HUES6 (cell line): Measurements from ENCODE around the gene FIGNL2.
A peak's percentile ranks its signal among the peaks of the same experiment; 100 is the strongest.

Experiments used
- H3K27ac ChIP-seq: 2 replicates; pipeline ENCODE4 v1.7.0; 2013; ENCODE audit warnings: low read depth, mild to moderate bottlenecking, low read length, inconsistent platforms
- H3K27me3 ChIP-seq: 2 replicates; pipeline ENCODE4 v1.6.1; 2013; ENCODE audit warnings: low read length; ENCODE audit not compliant: control insufficient read depth, insufficient read depth
- H3K36me3 ChIP-seq: 2 replicates; pipeline ENCODE4 v1.6.1; 2013; ENCODE audit warnings: low read length; ENCODE audit not compliant: control insufficient read depth, insufficient read depth
- H3K4me1 ChIP-seq: 2 replicates; pipeline ENCODE4 v1.6.1; 2013; ENCODE audit warnings: low read length; ENCODE audit not compliant: control insufficient read depth, insufficient read depth
- H3K4me3 ChIP-seq: 2 replicates; pipeline ENCODE4 v1.5.1; 2013; ENCODE audit warnings: low read depth, low read length
- H3K9ac ChIP-seq: one replicate; pipeline ENCODE4 v1.6.1; 2013; ENCODE audit warnings: mild to moderate bottlenecking, low read length
- H3K9me3 ChIP-seq: 2 replicates; pipeline ENCODE4 v1.6.1; 2013; ENCODE audit warnings: low read depth, low read length; ENCODE audit not compliant: control insufficient read depth, insufficient read depth

FIGNL2 gene

GRCh38 chr12:51821440-51822260, 26.9 kb downstream of the FIGNL2 start:
- H3K9ac ChIP-seq, result peak overlapping the region; percentile 62
- H3K9me3 ChIP-seq, result no peaks in the 10 kb centered on the region
- peaks cover 15% of the 10 kb centered on the region for H3K27me3 ChIP-seq
- H3K27ac ChIP-seq, result peak overlapping the region; percentile 83
- H3K4me1 ChIP-seq, result peaks cover 9% of the 10 kb centered on the region
- peak overlapping the region; percentile 82 for H3K4me3 ChIP-seq
- peaks cover 4% of the 10 kb centered on the region; the same call in 1 of the 2 replicates for H3K36me3 ChIP-seq

DNA sequence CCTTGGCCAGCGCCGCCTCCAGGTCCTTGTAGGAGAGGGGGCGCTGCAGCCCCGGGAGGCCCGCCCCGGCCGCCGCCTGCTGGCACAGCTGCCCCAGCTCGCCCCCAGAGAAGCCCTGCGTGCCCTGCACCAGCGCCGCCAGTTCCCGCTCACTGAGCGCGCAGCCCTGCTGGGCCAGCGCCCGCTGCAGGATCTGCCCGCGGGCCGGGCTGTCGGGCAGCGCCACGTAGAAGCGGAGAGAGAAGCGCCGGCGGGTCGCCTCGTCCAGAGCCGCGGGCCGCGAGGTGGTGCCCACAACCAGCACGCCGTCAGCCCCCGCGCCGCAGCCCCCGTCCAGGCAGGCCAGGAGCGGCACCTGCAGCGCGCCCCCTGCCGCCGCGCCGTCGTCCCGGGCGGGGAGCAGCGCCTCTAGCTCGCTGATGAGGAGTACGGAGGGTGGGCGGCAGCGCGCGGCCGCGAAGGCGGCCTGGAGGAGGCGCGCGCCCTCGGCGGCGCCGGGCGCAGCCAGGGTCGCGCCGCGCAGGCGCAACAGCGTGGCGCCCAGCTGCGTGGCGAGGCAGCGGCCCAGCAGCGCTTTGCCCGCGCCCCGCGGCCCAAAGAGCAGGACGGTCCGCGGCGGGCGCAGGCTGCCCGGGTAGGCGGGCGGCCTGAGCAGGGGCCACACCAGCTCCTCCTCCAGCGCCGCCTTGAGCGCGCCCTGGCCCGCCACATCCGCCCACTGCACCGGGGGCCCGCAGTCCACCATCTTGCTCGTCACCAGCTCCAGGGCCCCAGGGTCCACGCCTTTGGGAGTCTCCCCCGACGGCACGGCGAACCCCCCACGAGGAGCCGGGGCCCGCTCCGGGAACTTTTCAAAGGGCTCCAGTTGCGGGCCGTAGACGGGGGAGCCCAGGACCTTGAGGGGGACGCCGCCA, 27.7 kb downstream of the FIGNL2 start:
- peak overlapping the region; percentile 62 for H3K9ac ChIP-seq

DNA sequence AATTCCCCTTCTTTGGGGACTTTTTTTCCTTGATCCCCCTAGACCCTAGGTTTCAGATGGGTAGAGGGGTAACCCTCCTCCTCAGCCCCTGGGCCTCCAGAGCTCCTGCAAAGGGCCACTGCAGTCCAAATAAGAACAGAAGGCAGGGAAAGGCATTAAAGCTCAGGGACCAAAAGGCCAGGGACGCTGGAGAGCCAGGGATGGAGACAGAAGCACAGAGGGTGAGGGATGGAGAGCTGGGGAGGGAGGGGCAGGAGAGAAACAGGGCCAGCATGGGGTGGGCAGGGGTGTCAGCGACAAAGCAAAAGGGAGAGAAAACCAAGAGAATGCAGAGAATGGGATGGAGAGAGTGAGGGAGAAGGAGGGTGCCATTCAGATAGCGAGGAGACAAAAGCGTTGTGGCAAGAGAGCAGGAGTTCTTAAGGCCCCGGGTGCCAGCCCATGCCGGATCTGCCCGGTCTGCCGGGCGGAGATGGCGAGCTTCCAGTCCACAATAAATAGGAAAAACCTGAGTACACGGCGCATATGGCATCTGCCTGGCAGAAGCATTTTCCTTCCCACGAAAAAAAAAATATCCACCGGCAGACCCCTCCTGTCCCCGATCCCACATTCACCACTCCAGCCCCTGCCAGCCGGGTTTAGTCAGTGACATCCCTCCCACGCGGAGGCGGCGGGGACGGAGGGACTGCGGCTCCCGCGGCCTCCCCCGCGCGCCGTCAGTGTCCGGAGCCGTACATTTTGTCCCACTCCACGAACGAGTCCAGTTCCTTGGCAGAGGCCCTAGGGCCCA, 28.6 kb downstream of the FIGNL2 start:
- Histone ChIP-seq H3K4me3 (peak overlapping the region; percentile 82), H3K36me3 (peaks cover 4% of the 10 kb centered on the region; the same call in 1 of the 2 replicates), H3K27ac (no peak overlapping the region), H3K9ac (no peak overlapping the region), H3K27me3 (peaks cover 21% of the 10 kb centered on the region), H3K4me1 (peaks cover 11% of the 10 kb centered on the region), H3K9me3 (no peaks in the 10 kb centered on the region)

More for the DNA sequence above, 27.7 kb downstream of the FIGNL2 start:
- H3K4me1 ChIP-seq, result peaks cover 8% of the 10 kb centered on the region
- no peaks in the 10 kb centered on the region for H3K9me3 ChIP-seq
- H3K27ac ChIP-seq, result peak overlapping the region; percentile 83
- peaks cover 4% of the 10 kb centered on the region; the same call in 1 of the 2 replicates for H3K36me3 ChIP-seq
- H3K4me3 ChIP-seq, result peak overlapping the region; percentile 82
- peaks cover 15% of the 10 kb centered on the region for H3K27me3 ChIP-seq

DNA sequence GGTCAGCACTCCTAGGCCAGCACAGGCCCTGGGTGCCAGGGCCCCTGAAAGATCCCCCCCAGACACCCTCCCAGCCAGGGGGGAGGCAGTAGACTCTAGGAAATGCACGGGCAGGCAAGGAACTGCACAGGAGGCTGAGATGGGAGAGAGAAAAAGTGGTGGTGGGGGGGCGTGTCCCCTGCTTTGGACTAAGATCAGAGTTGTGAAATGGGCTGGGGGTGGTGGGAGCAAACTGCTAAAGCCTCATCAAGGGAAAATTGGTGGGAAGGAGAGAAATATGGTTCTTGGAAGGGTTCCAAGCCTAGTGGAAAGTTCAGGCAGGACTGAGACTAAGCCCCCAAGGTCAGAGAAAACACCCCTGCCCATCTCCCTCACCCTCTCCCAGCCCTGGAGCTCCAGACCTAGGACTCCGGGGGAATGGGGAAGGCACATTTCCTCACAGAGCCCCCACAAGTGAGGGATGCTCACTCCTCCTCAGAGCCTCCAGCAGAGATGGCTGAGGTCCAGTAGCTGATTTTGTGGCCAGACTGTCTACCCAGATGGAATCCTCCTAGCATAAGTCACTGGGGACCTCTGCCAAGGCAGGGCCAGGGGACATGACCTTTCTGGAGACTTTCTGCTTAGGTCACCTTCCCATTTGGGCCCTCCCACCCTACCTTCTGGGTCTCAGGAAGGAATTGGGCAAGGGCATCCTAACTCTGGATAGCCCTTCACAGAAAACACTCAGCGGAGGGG, 29.8 kb downstream of the FIGNL2 start:
- H3K27me3 ChIP-seq, result peaks cover 29% of the 10 kb centered on the region
- H3K9me3 ChIP-seq, result no peaks in the 10 kb centered on the region
- no peak overlapping the region for H3K9ac ChIP-seq
- no peak overlapping the region for H3K4me3 ChIP-seq
- peaks cover 14% of the 10 kb centered on the region for H3K4me1 ChIP-seq
- H3K36me3 ChIP-seq, result peaks cover 4% of the 10 kb centered on the region; the same call in 1 of the 2 replicates
- no peak overlapping the region for H3K27ac ChIP-seq

- no peak overlapping the region for H3K9ac ChIP-seq
- H3K27ac ChIP-seq, result no peak overlapping the region
- H3K27me3 ChIP-seq, result peaks cover 36% of the 10 kb centered on the region
Measured at GRCh38 chr12:51818086-51818485, 30.4 kb downstream of the FIGNL2 start.

GRCh38 chr12:51817027-51817953, 31.2 kb downstream of the FIGNL2 start:
- Histone ChIP-seq H3K36me3 (no peaks in the 10 kb centered on the region; the same call in 1 of the 2 replicates), H3K9ac (no peak overlapping the region), H3K4me1 (peaks cover 15% of the 10 kb centered on the region), H3K9me3 (no peaks in the 10 kb centered on the region), H3K4me3 (no peak overlapping the region), H3K27ac (no peak overlapping the region), H3K27me3 (peaks cover 39% of the 10 kb centered on the region)

More at GRCh38 chr12:51818086-51818485, 30.4 kb downstream of the FIGNL2 start:
- H3K36me3 ChIP-seq, result peaks cover 4% of the 10 kb centered on the region; the same call in 1 of the 2 replicates
- H3K4me1 ChIP-seq, result peaks cover 15% of the 10 kb centered on the region
- H3K4me3 ChIP-seq, result no peak overlapping the region
- H3K9me3 ChIP-seq, result no peaks in the 10 kb centered on the region

DNA sequence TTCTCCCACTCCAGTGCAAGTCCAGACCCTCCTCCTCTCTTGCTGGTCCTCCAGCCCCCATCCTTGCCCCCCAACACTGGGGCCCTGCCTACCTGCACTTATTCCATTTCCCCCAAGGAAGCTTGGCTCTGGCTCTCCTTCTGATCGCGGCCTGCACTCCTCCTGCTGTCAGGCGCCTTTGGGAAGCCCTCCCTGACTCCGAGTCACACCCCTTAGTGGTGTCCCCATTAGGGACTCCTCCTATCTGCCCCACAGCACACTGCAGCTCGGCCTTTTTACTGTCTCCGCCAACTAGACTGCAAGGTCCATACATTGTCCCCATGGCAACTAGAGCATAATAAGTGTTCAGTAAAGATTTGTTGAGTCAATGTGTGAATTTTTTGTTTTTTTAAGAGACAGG, 32.9 kb downstream of the FIGNL2 start:
- H3K9me3 ChIP-seq, result no peaks in the 10 kb centered on the region
- no peak overlapping the region for H3K27ac ChIP-seq
- H3K27me3 ChIP-seq, result peaks cover 39% of the 10 kb centered on the region
- no peak overlapping the region for H3K9ac ChIP-seq
- H3K36me3 ChIP-seq, result no peaks in the 10 kb centered on the region
- H3K4me1 ChIP-seq, result peaks cover 21% of the 10 kb centered on the region
- no peak overlapping the region for H3K4me3 ChIP-seq

DNA sequence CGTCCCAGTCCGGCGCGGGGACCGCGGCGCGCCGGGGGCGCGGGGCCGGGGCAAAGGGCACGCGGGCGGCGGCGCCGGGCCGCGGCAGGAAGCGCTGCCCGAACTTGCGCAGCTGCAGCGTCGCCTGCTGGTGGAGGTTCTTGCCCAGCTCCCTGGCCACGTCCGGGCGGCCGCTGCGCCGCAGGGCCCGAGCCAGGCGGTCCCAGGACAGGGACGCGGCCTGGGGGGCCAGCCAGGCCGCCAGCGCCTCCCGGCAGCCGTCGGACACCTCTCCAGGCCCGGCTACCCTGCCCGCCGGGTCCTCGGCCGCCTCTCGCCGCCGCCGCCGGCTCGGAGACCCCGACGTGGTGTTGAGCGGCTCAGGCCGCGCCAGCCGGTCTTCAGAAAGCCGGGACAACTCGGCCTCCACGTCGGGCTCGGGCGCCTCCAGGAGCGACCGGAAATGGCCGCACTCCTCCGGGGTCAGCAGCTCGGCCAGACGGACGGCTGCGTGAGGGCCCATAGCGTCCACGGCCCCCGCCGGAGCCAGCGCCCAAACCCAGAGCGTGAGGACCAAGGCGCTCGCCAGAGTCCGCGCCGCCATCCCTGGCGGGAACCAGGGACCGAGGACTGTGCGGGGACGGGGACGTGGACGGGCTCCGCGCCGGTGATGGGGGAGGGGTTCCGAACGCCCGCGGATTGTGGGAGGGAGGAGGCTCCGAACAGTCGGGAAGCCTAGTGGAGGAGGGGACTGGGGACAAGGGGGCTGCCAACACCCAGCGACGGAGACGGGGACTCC, 34.0 kb downstream of the FIGNL2 start:
- no peaks in the 10 kb centered on the region for H3K36me3 ChIP-seq
- H3K4me3 ChIP-seq, result peak overlapping the region; percentile 74
- peaks cover 13% of the 10 kb centered on the region for H3K4me1 ChIP-seq
- H3K9ac ChIP-seq, result peak overlapping the region; percentile 83
- H3K27ac ChIP-seq, result peak overlapping the region; percentile 44; the same call in 1 of the 2 replicates
- no peaks in the 10 kb centered on the region for H3K9me3 ChIP-seq
- peaks cover 30% of the 10 kb centered on the region for H3K27me3 ChIP-seq

GRCh38 chr12:51813931-51814310, 34.6 kb downstream of the FIGNL2 start:
- Histone ChIP-seq H3K9ac (peak overlapping the region; percentile 83), H3K27ac (no peak overlapping the region), H3K36me3 (no peaks in the 10 kb centered on the region), H3K9me3 (no peaks in the 10 kb centered on the region), H3K4me1 (peaks cover 13% of the 10 kb centered on the region), H3K27me3 (peaks cover 27% of the 10 kb centered on the region), H3K4me3 (peak overlapping the region; percentile 74)
